Esophagus squamous epithelium (tissue), 4 donors: ENCODE results near the gene GOLPH3L.

Experiments
- POLR2A ChIP-seq, 4 donors: fragments of 450-650 bp; IDR thresholded peaks; one replicate each; pipeline ENCODE4 v1.6.1; 2017; ENCODE audit warnings: antibody characterized with exemption in 4 of 4, mild to moderate bottlenecking in 4 of 4, moderate library complexity in 3 of 4
- TF ChIP-seq, protein P1 (sequence below), 6 experiments: fragments of 450-650 bp in 4 of 6; fragments of 200-600 bp in 2 of 6; sonication (generic) in 2 of 6; IDR thresholded peaks; one replicate each; pipeline ENCODE4 v1.5.1; 2016 to 2019; ENCODE audit warnings: antibody characterized with exemption in 6 of 6, mild to moderate bottlenecking in 4 of 6, moderate library complexity in 4 of 6

DNA sequence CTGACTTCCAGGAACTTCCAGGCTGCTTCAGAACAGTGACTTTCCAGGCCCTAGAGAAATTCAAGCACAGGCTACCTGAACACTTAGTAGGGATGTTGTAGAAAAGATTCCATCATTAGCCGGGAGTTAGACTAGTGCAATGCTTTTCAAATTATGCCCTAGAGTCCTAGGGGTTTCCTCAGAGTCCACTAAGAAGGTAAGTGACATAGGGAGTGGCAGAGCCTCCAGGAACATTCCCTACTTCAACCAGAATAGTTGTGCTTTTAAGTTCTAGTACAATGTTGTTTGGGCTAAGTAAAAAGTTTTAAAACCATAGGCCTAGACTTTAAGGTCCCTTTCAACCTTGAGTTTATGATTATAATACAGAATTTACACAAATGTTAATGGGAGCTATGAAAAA lies 9.1 kb upstream of the GOLPH3L start:
- TF ChIP-seq, protein P1, sequence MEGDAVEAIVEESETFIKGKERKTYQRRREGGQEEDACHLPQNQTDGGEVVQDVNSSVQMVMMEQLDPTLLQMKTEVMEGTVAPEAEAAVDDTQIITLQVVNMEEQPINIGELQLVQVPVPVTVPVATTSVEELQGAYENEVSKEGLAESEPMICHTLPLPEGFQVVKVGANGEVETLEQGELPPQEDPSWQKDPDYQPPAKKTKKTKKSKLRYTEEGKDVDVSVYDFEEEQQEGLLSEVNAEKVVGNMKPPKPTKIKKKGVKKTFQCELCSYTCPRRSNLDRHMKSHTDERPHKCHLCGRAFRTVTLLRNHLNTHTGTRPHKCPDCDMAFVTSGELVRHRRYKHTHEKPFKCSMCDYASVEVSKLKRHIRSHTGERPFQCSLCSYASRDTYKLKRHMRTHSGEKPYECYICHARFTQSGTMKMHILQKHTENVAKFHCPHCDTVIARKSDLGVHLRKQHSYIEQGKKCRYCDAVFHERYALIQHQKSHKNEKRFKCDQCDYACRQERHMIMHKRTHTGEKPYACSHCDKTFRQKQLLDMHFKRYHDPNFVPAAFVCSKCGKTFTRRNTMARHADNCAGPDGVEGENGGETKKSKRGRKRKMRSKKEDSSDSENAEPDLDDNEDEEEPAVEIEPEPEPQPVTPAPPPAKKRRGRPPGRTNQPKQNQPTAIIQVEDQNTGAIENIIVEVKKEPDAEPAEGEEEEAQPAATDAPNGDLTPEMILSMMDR (IDR thresholded peaks at IDR 0.05): no peak
- no peak for TF ChIP-seq POLR2A (IDR thresholded peaks at IDR 0.05)
